PFSK-1 (cell line): Measurements from ENCODE around the gene SMAD4.

Experiments
- FOXP2 ChIP-seq: optimal IDR thresholded peaks from 2 replicates; pipeline ENCODE3; 2011; ENCODE audit warnings: borderline replicate concordance, control low read depth, inconsistent platforms; ENCODE audit not compliant: insufficient read depth; ENCODE audit errors: extremely low read length, extremely low read depth
- POLR2AphosphoS5 ChIP-seq: IDR thresholded peaks from 2 replicates; pipeline ENCODE4 v1.6.1; 2012; ENCODE audit warnings: low read depth, mild to moderate bottlenecking, control low read depth, low read length, moderate library complexity
- SIN3A ChIP-seq: IDR thresholded peaks from 2 replicates; pipeline ENCODE4 v1.6.1; 2012; ENCODE audit warnings: mild to moderate bottlenecking, low read length, moderate library complexity, borderline replicate concordance; ENCODE audit not compliant: insufficient read depth
- TAF1 ChIP-seq: IDR thresholded peaks from 2 replicates; pipeline ENCODE4 v1.6.1; 2012; ENCODE audit warnings: low read length, control low read depth, borderline replicate concordance; ENCODE audit not compliant: insufficient read depth
- TF ChIP-seq, protein P1 (sequence below), 2 experiments: IDR thresholded peaks; 2 replicates each; pipeline versions ENCODE4 v1.6.1 to v1.8.0; 2011 to 2012; ENCODE audit warnings: low read depth in 2 of 2, low read length in 2 of 2, control low read depth in 1 of 2, inconsistent platforms in 1 of 2, mild to moderate bottlenecking in 1 of 2, moderate library complexity in 1 of 2; ENCODE audit not compliant: insufficient read depth in 1 of 2

SMAD4 gene

DNA sequence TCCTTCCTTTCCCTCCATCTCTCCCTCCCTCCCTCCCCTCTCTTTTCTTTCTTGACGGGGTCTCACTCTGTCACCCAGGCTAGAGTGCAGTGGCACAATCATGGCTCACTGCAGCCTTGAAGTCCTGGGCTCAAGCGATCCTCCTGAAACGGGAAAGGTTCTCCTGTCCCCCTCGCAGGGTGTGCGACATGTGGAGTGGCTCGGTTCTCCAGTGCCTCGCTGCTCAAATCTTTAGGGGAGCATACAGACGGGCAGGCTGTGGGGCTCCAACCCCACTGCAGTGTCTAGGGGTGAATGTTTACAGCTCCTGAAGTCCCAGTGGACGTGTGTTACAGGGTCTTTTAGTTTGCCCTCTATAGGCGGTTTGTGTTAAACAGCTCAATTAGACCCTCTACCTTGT, 93.5 kb downstream of the SMAD4 start:
- TF ChIP-seq FOXP2: no peak
- TF ChIP-seq TAF1: no peak
- TF ChIP-seq, protein P1, sequence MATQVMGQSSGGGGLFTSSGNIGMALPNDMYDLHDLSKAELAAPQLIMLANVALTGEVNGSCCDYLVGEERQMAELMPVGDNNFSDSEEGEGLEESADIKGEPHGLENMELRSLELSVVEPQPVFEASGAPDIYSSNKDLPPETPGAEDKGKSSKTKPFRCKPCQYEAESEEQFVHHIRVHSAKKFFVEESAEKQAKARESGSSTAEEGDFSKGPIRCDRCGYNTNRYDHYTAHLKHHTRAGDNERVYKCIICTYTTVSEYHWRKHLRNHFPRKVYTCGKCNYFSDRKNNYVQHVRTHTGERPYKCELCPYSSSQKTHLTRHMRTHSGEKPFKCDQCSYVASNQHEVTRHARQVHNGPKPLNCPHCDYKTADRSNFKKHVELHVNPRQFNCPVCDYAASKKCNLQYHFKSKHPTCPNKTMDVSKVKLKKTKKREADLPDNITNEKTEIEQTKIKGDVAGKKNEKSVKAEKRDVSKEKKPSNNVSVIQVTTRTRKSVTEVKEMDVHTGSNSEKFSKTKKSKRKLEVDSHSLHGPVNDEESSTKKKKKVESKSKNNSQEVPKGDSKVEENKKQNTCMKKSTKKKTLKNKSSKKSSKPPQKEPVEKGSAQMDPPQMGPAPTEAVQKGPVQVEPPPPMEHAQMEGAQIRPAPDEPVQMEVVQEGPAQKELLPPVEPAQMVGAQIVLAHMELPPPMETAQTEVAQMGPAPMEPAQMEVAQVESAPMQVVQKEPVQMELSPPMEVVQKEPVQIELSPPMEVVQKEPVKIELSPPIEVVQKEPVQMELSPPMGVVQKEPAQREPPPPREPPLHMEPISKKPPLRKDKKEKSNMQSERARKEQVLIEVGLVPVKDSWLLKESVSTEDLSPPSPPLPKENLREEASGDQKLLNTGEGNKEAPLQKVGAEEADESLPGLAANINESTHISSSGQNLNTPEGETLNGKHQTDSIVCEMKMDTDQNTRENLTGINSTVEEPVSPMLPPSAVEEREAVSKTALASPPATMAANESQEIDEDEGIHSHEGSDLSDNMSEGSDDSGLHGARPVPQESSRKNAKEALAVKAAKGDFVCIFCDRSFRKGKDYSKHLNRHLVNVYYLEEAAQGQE (IDR thresholded peaks at IDR 0.05; ENCODE audit: insufficient read depth in 1 of 2, low read depth in 2 of 2, low read length in 2 of 2): no peak
- TF ChIP-seq SIN3A: no peak
- TF ChIP-seq POLR2AphosphoS5: no peak

DNA sequence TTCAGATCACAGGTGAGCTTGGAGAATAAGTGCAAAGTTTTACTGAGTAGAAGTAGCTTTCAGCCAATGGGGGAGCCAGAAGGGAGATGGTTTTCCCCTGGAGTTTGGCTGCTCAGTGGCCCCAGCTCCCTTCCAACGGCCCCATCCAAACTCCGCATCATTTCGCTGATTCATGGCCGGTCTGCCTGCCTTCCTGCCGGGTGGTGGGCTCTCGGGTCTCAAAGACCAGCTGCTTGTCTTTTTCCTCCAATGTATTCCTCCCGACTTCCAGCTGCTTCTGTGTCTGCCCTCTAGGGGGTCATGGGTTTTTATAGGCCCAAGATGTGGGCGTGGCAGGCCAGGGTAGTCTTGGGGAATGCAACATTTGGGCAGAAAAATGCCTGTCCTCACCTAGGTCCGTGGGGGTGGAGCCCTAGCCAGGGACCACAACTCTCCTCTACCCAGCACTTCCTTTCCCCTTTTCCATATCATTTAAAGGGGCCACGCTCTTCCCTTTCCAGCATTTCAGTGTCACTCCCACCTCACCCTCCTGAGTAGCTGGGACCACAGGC, 94.0 kb downstream of the SMAD4 start:
- TF ChIP-seq FOXP2 (no peak), SIN3A (no peak), TAF1 (no peak), POLR2AphosphoS5 (no peak)
- TF ChIP-seq, protein P1 (IDR thresholded peaks at IDR 0.05; ENCODE audit: insufficient read depth in 1 of 2, low read depth in 2 of 2, low read length in 2 of 2): no peak

DNA sequence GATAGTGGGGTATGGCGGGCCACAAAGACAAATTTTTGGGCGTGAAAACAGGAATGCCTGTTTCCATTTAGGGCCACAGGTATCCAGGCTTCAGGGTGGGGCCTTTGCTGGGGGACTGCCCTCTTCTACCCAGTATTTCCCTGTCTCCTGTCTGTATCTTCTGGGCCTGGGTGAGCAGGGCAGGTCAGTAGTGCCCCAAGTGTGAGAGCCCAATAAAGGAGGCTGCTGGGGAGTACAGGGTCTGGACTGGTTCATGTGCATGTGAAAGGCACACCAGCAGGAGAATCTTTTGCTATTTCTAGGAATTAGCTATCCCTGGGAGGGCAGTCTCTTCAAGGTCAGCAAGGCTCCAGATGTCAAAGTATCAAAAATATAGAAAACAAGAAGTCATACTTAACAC, 96.0 kb downstream of the SMAD4 start:
- TF ChIP-seq POLR2AphosphoS5: no peak
- TF ChIP-seq SIN3A: no peak
- TF ChIP-seq, protein P1 (IDR thresholded peaks at IDR 0.05; ENCODE audit: insufficient read depth in 1 of 2, low read depth in 2 of 2, low read length in 2 of 2): no peak
- TF ChIP-seq TAF1: no peak
- no peak for TF ChIP-seq FOXP2

DNA sequence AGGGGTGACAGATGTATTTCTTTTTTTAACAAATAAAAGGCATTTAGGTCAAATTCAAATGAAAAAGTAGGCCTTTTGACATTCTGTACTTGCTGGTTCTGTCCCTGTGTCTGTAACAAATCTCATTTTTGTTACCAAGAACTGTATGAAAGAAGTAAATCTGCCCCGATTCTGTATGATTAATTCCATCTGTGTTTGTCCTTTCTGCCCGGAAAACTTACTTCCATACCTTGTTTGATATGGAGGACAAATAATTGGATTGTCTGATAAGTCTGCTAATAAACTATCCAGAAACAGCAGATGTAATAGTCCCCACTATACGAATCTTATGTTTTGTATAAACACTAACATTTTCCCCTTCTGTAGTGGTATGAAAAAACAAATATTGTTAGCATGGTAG, 97.7 kb downstream of the SMAD4 start:
- TF ChIP-seq SIN3A: no peak
- no peak for TF ChIP-seq TAF1
- no peak for TF ChIP-seq FOXP2
- TF ChIP-seq, protein P1 (IDR thresholded peaks at IDR 0.05; ENCODE audit: insufficient read depth in 1 of 2, low read depth in 2 of 2, low read length in 2 of 2): no peak
- TF ChIP-seq POLR2AphosphoS5: no peak
